Measurements from ENCODE around the gene LMBR1. TPM values are rescaled to one million over a fixed set of nuclear protein-coding genes. Genes with fewer than 3 reads are reported as not detected.

Gene LMBR1
- total RNA-seq, 4 donors from 2014 or later: 39.9 to 63.0 (median 59.0) TPM

GRCh38 chr7:156793334-156793733 lies 99.6 kb downstream of the LMBR1 start:
- Histone ChIP-seq H3K9me3 (no peaks in the 10 kb centered on the region), H3K36me3 (peaks cover 0 to 28% of the 10 kb centered on the region in 2 donors), H3K27me3 (no peaks in the 10 kb centered on the region), H3K4me1 (no peaks in the 10 kb centered on the region), H3K4me3 (no peak overlapping the region), H3K27ac (no peak overlapping the region)
- TF ChIP-seq POLR2AphosphoS5 (IDR thresholded peaks at IDR 0.05): no peak
- no peak for TF ChIP-seq EP300 (IDR thresholded peaks at IDR 0.05)
- TF ChIP-seq POLR2A (IDR thresholded peaks at IDR 0.05): no peak
- TF ChIP-seq, protein P1, sequence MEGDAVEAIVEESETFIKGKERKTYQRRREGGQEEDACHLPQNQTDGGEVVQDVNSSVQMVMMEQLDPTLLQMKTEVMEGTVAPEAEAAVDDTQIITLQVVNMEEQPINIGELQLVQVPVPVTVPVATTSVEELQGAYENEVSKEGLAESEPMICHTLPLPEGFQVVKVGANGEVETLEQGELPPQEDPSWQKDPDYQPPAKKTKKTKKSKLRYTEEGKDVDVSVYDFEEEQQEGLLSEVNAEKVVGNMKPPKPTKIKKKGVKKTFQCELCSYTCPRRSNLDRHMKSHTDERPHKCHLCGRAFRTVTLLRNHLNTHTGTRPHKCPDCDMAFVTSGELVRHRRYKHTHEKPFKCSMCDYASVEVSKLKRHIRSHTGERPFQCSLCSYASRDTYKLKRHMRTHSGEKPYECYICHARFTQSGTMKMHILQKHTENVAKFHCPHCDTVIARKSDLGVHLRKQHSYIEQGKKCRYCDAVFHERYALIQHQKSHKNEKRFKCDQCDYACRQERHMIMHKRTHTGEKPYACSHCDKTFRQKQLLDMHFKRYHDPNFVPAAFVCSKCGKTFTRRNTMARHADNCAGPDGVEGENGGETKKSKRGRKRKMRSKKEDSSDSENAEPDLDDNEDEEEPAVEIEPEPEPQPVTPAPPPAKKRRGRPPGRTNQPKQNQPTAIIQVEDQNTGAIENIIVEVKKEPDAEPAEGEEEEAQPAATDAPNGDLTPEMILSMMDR (IDR thresholded peaks at IDR 0.05): no peak
- 91 to 95% methylated on average over 2 of the region's 2 CpGs for WGBS, 2 donors (ENCODE audit: low coverage in 1 of 2)
- no peak for ATAC-seq

- no peak overlapping the region for H3K27ac ChIP-seq
- H3K27me3 ChIP-seq: no peaks in the 10 kb centered on the region
- H3K4me1 ChIP-seq: no peaks in the 10 kb centered on the region
- no peak overlapping the region for H3K4me3 ChIP-seq
- TF ChIP-seq EP300 (IDR thresholded peaks at IDR 0.05) (no peak), POLR2AphosphoS5 (IDR thresholded peaks at IDR 0.05) (no peak), POLR2A (IDR thresholded peaks at IDR 0.05) (no peak)
- TF ChIP-seq, protein P1 (IDR thresholded peaks at IDR 0.05): no peak
- no peaks in the 10 kb centered on the region for H3K9me3 ChIP-seq
- no peak for ATAC-seq
- 90 to 94% methylated on average over 5 of the region's 5 CpGs for WGBS, 2 donors (ENCODE audit: low coverage in 1 of 2)
- peaks cover 0 to 24% of the 10 kb centered on the region in 2 donors for H3K36me3 ChIP-seq
These were observed 100.4 kb downstream of the LMBR1 start for GRCh38 chr7:156792611-156793010.

GRCh38 chr7:156791241-156791640 lies 101.7 kb downstream of the LMBR1 start:
- H3K4me3 ChIP-seq: no peak overlapping the region
- WGBS, 2 donors (ENCODE audit: low coverage in 1 of 2): 53 to 55% methylated on average over 4 of the region's 4 CpGs
- no peaks in the 10 kb centered on the region for H3K4me1 ChIP-seq
- TF ChIP-seq, protein P1 (IDR thresholded peaks at IDR 0.05): no peak
- H3K27ac ChIP-seq: no peak overlapping the region
- H3K27me3 ChIP-seq: no peaks in the 10 kb centered on the region
- H3K9me3 ChIP-seq: no peaks in the 10 kb centered on the region
- no peak for ATAC-seq
- H3K36me3 ChIP-seq: peaks cover 0 to 24% of the 10 kb centered on the region in 2 donors

DNA sequence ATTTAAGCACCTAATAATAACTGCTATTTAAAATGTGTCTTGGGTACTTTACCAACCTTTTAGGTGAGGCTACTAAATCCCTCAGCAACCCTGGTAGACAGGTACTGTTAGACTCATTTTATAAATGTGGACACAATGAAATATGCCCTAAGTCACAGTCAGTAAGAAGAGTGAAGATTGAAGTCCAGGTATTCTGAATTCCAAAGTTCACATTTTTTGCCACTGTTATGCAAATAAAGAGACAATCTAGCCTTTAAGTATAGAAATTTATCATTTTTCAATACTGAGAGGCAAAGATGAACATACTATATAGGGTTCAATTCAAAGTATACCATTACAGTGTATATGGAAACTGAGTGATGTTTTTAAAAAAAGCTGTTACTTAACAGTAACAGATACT lies 102.7 kb downstream of the LMBR1 start:
- no peak overlapping the region for H3K4me3 ChIP-seq
- H3K36me3 ChIP-seq: peaks cover 0 to 14% of the 10 kb centered on the region in 2 donors
- H3K27me3 ChIP-seq: no peaks in the 10 kb centered on the region
- ATAC-seq: no peak
- H3K9me3 ChIP-seq: no peaks in the 10 kb centered on the region
- H3K4me1 ChIP-seq: no peaks in the 10 kb centered on the region
- H3K27ac ChIP-seq: no peak overlapping the region
- TF ChIP-seq EP300 (IDR thresholded peaks at IDR 0.05) (no peak), POLR2AphosphoS5 (IDR thresholded peaks at IDR 0.05) (no peak), POLR2A (IDR thresholded peaks at IDR 0.05) (no peak)
- TF ChIP-seq, protein P1 (IDR thresholded peaks at IDR 0.05): no peak

DNA sequence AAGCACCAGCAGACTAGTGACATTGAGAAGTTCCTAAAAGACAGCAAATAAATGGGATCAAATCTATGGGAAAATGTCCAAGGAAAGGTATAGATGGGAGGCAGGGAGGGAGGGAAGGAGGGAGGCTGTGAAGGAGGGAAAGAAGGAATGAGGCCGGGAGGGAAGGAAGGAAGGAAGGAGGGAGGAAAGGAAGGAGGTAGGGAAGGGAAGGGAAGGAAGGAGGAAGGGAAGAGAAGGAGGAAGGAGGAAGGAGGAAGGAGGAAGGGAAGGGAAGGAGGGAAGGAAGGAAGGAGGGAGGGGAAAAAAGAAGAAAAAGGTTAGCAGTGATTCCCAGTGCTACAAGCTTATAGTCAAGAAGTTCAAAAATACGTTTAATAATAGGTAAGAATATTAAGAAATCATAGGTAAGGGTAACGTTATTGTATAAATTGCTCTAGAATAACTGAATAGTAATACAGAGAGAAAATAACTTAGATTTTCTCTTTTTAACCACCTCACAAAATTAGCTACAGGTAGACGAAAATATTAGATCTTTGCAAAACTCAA lies 106.9 kb downstream of the LMBR1 start:
- Histone ChIP-seq H3K27ac (no peak overlapping the region), H3K4me1 (no peaks in the 10 kb centered on the region), H3K36me3 (no peaks in the 10 kb centered on the region), H3K4me3 (no peak overlapping the region), H3K27me3 (no peaks in the 10 kb centered on the region), H3K9me3 (no peaks in the 10 kb centered on the region)
- no peak for ATAC-seq
- no peak for TF ChIP-seq EP300 (IDR thresholded peaks at IDR 0.05)
- TF ChIP-seq POLR2A (IDR thresholded peaks at IDR 0.05): no peak
- TF ChIP-seq, protein P1 (IDR thresholded peaks at IDR 0.05): no peak
- no peak for TF ChIP-seq POLR2AphosphoS5 (IDR thresholded peaks at IDR 0.05)
- WGBS, 2 donors (ENCODE audit: low coverage in 1 of 2): 85 to 100% methylated on average over 4 of the region's 4 CpGs

Measured in gastroesophageal sphincter (tissue), 4 donors.